Measurements from ENCODE around the gene SNX5. TPM values are rescaled to one million over a fixed set of nuclear protein-coding genes. Genes with fewer than 3 reads are reported as not detected.

Gene SNX5
- total RNA-seq, 1 experiment from 2014 or later: 188 TPM

DNA sequence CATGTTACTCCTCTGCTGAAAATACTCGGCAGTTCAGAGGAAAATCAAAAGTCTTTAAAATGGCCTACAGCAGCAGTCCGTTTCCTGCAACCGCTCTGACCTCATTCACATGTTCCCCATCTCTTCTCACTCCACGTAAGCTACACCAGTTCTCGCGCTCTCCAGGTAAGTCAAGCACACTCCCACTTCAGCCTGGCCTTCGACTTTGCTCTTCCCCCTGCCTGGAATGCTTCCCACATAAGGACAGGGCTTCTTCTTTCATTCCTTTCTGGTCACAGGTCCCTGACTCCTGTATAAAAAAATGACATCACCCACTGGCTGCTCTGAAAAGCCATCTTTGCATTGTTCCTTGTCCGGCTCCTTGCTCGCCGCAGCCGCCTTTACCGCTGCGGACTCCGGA is 42.9 kb upstream of the SNX5 start:
- no peak overlapping the region for H3K27ac ChIP-seq (ENCODE audit: low read depth, low read length, poor library complexity, severe bottlenecking)
- no peaks in the 10 kb centered on the region for H3K4me1 ChIP-seq (ENCODE audit: insufficient read depth, low read length, poor library complexity, severe bottlenecking)
- CTCF ChIA-PET: no interaction called here
- DNase-seq (ENCODE audit: low spot score): no peak
- H3K4me3 ChIP-seq (ENCODE audit: low read depth, low read length, poor library complexity, severe bottlenecking): no peak overlapping the region
- no peaks in the 10 kb centered on the region for H3K9me3 ChIP-seq (ENCODE audit: low read depth, low read length, poor library complexity, severe bottlenecking)
- POLR2A ChIA-PET (ENCODE audit: low non-redundant PET): interaction anchor here (0.6 kb wide), 1 partner anchor 839 kb away, joined by 3 read pairs; no protein-coding TSS in a partner anchor
- TF ChIP-seq, protein P1, sequence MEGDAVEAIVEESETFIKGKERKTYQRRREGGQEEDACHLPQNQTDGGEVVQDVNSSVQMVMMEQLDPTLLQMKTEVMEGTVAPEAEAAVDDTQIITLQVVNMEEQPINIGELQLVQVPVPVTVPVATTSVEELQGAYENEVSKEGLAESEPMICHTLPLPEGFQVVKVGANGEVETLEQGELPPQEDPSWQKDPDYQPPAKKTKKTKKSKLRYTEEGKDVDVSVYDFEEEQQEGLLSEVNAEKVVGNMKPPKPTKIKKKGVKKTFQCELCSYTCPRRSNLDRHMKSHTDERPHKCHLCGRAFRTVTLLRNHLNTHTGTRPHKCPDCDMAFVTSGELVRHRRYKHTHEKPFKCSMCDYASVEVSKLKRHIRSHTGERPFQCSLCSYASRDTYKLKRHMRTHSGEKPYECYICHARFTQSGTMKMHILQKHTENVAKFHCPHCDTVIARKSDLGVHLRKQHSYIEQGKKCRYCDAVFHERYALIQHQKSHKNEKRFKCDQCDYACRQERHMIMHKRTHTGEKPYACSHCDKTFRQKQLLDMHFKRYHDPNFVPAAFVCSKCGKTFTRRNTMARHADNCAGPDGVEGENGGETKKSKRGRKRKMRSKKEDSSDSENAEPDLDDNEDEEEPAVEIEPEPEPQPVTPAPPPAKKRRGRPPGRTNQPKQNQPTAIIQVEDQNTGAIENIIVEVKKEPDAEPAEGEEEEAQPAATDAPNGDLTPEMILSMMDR (conservative IDR thresholded peaks at IDR 0.05; ENCODE audit: low read depth, low read length): no peak
- TF ChIP-seq EZH2 (IDR thresholded peaks at IDR 0.05; ENCODE audit: borderline replicate concordance, low read depth, low read length, poor library complexity, severe bottlenecking): no peak
- intact Hi-C loops (cut with micrococcal nuclease; ENCODE audit: unreplicated experiment): no loop called here
- BruUV-seq (replicated peaks): no TSS peak
- no peaks in the 10 kb centered on the region for H3K36me3 ChIP-seq (ENCODE audit: insufficient read depth, low read length, poor library complexity, severe bottlenecking)
- H3K27me3 ChIP-seq (replicated peaks; ENCODE audit: insufficient read depth, low read depth, low read length, poor library complexity): no peaks in the 10 kb centered on the region

DNA sequence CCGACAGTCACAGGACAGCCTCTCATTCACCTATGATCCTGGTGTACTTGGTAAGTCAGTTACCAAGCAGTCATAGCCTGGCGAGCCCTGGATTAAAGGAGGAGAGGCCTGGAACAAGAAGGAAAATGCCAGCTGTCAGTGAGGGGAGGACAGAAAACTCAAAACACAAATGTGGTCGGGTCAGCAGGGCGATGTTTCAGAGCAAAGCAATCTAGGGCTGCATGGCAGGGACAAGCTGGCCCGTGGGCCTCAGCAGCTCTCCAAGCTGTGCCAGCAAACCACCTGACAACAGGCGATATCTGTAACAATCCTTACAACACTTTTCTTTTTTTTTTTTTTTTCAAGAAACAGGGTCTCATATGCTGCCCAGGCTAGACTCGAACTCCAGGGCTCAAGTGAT is 40.5 kb upstream of the SNX5 start:
- BruUV-seq (replicated peaks): no TSS peak
- H3K36me3 ChIP-seq (ENCODE audit: insufficient read depth, low read length, poor library complexity, severe bottlenecking): no peaks in the 10 kb centered on the region
- H3K9me3 ChIP-seq (ENCODE audit: low read depth, low read length, poor library complexity, severe bottlenecking): no peaks in the 10 kb centered on the region
- ChIA-PET POLR2A (ENCODE audit: low non-redundant PET) (no interaction called here), CTCF (no interaction called here)
- no peak overlapping the region for H3K4me3 ChIP-seq (ENCODE audit: low read depth, low read length, poor library complexity, severe bottlenecking)
- no peak for TF ChIP-seq EZH2 (IDR thresholded peaks at IDR 0.05; ENCODE audit: borderline replicate concordance, low read depth, low read length, poor library complexity, severe bottlenecking)
- TF ChIP-seq, protein P1 (conservative IDR thresholded peaks at IDR 0.05; ENCODE audit: low read depth, low read length): no peak
- H3K4me1 ChIP-seq (ENCODE audit: insufficient read depth, low read length, poor library complexity, severe bottlenecking): no peaks in the 10 kb centered on the region
- intact Hi-C loops (cut with micrococcal nuclease; ENCODE audit: unreplicated experiment): no loop called here
- no peaks in the 10 kb centered on the region for H3K27me3 ChIP-seq (replicated peaks; ENCODE audit: insufficient read depth, low read depth, low read length, poor library complexity)
- DNase-seq (ENCODE audit: low spot score): no peak
- H3K27ac ChIP-seq (ENCODE audit: low read depth, low read length, poor library complexity, severe bottlenecking): no peak overlapping the region

DNA sequence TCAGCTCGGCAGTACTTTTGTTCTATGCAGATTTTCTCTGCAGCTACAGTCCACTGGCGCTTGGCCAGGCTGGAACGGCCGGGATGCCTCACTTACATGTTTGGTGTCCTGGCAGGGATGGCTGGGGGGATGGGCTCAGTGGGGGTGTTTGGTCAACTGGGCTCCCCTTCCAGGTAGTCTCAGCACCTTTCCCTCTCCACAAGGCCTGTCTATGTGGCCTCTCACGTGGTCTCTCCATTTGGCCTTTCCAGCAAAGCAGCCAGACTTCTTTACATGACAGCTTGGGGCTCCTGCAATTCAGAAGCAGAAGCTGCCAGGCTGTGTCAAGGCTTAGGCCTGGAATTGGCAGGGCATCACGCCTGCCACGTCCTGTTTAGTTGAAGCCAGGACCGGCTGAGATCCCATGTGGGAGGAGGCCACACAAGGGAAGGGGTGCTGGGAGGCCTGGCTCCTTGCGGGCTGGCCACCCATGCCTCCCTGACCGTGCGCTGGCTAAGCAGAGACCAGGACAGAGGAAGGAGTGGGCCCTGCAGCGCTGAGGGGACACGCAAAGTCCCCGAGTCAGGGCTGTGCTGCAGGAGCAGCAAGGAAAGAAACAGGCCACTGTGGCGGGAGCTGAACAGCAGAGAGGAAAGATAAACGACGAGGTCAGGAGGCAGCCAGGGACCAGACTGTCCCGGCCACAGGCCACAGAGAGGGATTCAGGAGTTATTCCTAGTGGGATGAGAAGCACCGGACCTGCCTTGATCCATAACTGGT is 39.1 kb upstream of the SNX5 start:
- CTCF ChIA-PET: no interaction called here
- H3K36me3 ChIP-seq (ENCODE audit: insufficient read depth, low read length, poor library complexity, severe bottlenecking): no peaks in the 10 kb centered on the region
- POLR2A ChIA-PET (ENCODE audit: low non-redundant PET): no interaction called here
- intact Hi-C loops (cut with micrococcal nuclease; ENCODE audit: unreplicated experiment): no loop called here
- TF ChIP-seq, protein P1 (conservative IDR thresholded peaks at IDR 0.05; ENCODE audit: low read depth, low read length): no peak
- no peak for TF ChIP-seq EZH2 (IDR thresholded peaks at IDR 0.05; ENCODE audit: borderline replicate concordance, low read depth, low read length, poor library complexity, severe bottlenecking)
- H3K9me3 ChIP-seq (ENCODE audit: low read depth, low read length, poor library complexity, severe bottlenecking): no peaks in the 10 kb centered on the region
- no peak overlapping the region for H3K4me3 ChIP-seq (ENCODE audit: low read depth, low read length, poor library complexity, severe bottlenecking)
- H3K27ac ChIP-seq (ENCODE audit: low read depth, low read length, poor library complexity, severe bottlenecking): no peak overlapping the region
- no peaks in the 10 kb centered on the region for H3K27me3 ChIP-seq (replicated peaks; ENCODE audit: insufficient read depth, low read depth, low read length, poor library complexity)
- no TSS peak for BruUV-seq (replicated peaks)
- DNase-seq (ENCODE audit: low spot score): no peak
- H3K4me1 ChIP-seq (ENCODE audit: insufficient read depth, low read length, poor library complexity, severe bottlenecking): no peaks in the 10 kb centered on the region
